NAMALWA (cell line): ENCODE data around the gene RAB20.
A peak's percentile ranks its signal among the peaks of the same experiment; 100 is the strongest.
"Not testable (repeated sequence)": the region's sequence is repeated elsewhere in the genome, so short reads cannot be mapped to it uniquely, and the experiment has no call there.

ENCODE experiments used
- DNase-seq: peaks from one replicate; pipeline ENCODE4 v3.0.0-alpha.2; 2015; ENCODE audit warnings: low spot score

The RAB20 gene

GRCh38 chr13:110575322-110576069 lies 14.0 kb upstream of the RAB20 start:
- no peak for DNase-seq

GRCh38 chr13:110574161-110574560 lies 12.6 kb upstream of the RAB20 start:
- no peak for DNase-seq

GRCh38 chr13:110572778-110573118 lies 11.2 kb upstream of the RAB20 start:
- DNase-seq = no peak

- DNase-seq = no peak
Observed at GRCh38 chr13:110571896-110572777, 10.6 kb upstream of the RAB20 start.

- no peak for DNase-seq
Observed at GRCh38 chr13:110570886-110571285, 9.4 kb upstream of the RAB20 start.

GRCh38 chr13:110569962-110570361 lies 8.4 kb upstream of the RAB20 start:
- DNase-seq = not testable (repeated sequence)

- DNase-seq = no peak
Observed at GRCh38 chr13:110568612-110569011, 7.1 kb upstream of the RAB20 start.

- no peak for DNase-seq
Observed at GRCh38 chr13:110566171-110566570, 4.6 kb upstream of the RAB20 start.

GRCh38 chr13:110565296-110565695 lies 3.8 kb upstream of the RAB20 start:
- peak; percentile 38 for DNase-seq

- no peak for DNase-seq
Observed at GRCh38 chr13:110564472-110564985, 3.0 kb upstream of the RAB20 start.

GRCh38 chr13:110563463-110563774 lies 1.9 kb upstream of the RAB20 start:
- DNase-seq = no peak

GRCh38 chr13:110562696-110563462 lies 1.4 kb upstream of the RAB20 start:
- no peak for DNase-seq

GRCh38 chr13:110562036-110562597 lies 595 bp upstream of the RAB20 start:
- no peak for DNase-seq

GRCh38 chr13:110560601-110561343 lies 750 bp downstream of the RAB20 start:
- no peak for DNase-seq

GRCh38 chr13:110559986-110560385 lies 1.5 kb downstream of the RAB20 start:
- DNase-seq = no peak

- DNase-seq = no peak
Observed at GRCh38 chr13:110559429-110559943, 2.0 kb downstream of the RAB20 start.

- no peak for DNase-seq
Observed at GRCh38 chr13:110557610-110558305, 3.8 kb downstream of the RAB20 start.

- DNase-seq = no peak
Observed at GRCh38 chr13:110557082-110557481, 4.4 kb downstream of the RAB20 start.

GRCh38 chr13:110556224-110556606 lies 5.3 kb downstream of the RAB20 start:
- no peak for DNase-seq

- peak; percentile 64 for DNase-seq
Observed at GRCh38 chr13:110555601-110556223, 5.8 kb downstream of the RAB20 start.
